Skeletal muscle cell (primary cell): Measurements from ENCODE around the gene HSD11B1.

ENCODE experiments used
- DNase-seq: peaks from one replicate; pipeline ENCODE4 v3.0.0-alpha.2; 2010; ENCODE audit warnings: low read depth
- H3K4me3 ChIP-seq: 2 replicates; pipeline ENCODE4 v1.5.1; 2011; ENCODE audit warnings: low read depth, mild to moderate bottlenecking, control low read depth, low read length, moderate library complexity

The HSD11B1 gene

GRCh38 chr1:209704584-209704983 is at the start of gene HSD11B1:
Gene HSD11B1, plus strand, starts transcription at chr1:209704846. Its CDS starts 97 bp downstream, at chr1:209704943.
- DNase-seq, result peak; percentile 56
- H3K4me3 ChIP-seq, result no peak within 1 kb of the TSS

DNA sequence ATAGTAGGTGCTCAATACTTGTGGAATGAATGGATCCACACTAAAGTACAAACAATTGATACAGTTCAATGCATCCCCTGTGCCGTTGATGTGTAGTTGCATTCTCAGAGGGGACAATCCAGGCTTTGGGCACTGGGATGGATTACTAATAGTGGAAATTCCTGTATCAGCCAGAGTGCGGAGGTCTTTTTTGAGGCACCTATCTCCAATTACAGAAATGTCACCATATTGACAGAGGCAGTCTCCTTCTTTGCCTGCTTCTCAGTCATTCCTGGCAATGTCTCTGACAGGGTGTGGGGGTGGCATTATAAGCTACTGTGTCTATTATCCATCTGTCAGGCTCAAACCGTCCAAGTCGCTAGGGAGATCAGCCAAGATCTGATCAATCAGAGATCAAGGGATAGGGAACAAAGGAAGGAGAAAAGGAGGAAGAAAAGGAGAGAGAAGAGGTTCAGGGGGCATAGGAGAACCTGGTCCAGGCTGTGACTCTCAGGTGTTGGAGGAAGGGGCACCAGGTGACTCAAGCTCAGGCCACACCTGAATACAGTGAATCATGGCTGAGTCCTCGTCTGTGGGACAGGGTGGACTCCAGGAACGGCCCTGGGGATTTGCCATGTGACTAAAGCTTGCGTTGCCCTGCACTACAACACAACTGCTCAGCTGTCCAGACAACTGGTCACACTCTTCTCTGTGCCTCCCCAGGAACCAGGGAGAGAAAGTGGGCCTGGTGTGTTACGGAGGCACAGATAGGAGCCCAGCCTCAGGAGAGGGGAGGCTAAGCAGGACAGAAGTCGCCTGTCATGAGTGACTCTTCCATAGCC is 49.0 kb upstream of the HSD11B1 start:
- no peak for DNase-seq
- H3K4me3 ChIP-seq, result no peak overlapping the region

GRCh38 chr1:209657140-209657879 is 47.3 kb upstream of the HSD11B1 start:
- no peak overlapping the region for H3K4me3 ChIP-seq
- no peak for DNase-seq

DNA sequence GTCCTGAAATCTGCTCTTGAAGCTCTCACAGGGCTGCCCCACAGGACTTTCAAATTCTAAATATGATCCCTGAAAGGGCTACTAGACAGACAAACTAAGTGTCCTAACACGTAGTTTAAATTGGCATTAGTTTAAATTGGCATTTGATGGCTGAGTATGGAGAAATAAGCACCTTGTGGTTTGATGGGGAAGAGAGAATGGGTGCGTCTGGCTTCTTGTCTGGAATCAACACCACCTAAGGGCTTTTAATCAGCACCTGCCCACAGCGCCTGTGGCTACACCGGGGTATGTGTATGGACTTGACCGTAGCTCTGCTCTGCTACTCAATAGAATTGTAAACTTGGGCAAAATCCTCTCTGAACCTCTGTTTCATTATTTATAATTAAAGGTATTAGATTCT is 46.7 kb upstream of the HSD11B1 start:
- no peak for DNase-seq

DNA sequence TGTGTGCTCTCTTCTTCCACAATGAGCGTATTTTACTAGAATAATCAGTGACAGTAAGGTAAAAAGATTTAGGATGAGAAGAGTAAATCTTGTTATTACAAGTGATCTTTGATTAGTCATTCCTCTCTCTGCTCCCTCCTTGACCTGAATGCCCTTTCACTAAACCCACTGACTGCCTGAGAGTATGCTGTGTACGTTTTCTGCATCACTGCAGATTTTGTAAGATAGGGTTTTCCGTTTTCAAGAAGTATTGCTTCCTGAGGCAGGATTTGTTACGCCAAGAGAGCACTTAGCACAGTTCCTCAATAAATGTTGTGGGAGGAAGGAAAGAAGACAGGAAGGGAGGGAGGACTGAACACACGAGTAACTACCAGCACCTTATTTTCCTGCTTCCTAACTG is 44.7 kb upstream of the HSD11B1 start:
- no peak for DNase-seq
- H3K4me3 ChIP-seq, result no peak overlapping the region

More for the DNA sequence above, 46.7 kb upstream of the HSD11B1 start:
- H3K4me3 ChIP-seq, result no peak overlapping the region

DNA sequence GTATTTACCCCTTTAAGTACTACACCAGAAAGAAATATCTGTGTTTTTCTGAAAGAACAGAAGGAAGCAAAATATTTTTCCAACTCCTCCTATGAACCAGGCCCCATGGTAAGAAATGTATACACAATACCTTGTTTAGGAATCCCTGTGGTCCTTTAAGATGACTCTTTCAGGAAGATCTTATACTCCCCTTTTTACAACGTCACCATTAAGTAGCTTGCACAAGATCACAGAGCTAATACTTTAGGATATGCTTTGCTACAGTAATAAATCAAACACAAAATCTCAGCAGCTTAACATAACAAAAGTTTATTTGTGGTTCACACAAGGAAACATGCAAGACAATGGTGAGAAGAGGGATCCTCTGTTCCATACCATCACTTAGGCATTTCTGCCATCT is 43.6 kb upstream of the HSD11B1 start:
- H3K4me3 ChIP-seq, result no peak overlapping the region
- no peak for DNase-seq

DNA sequence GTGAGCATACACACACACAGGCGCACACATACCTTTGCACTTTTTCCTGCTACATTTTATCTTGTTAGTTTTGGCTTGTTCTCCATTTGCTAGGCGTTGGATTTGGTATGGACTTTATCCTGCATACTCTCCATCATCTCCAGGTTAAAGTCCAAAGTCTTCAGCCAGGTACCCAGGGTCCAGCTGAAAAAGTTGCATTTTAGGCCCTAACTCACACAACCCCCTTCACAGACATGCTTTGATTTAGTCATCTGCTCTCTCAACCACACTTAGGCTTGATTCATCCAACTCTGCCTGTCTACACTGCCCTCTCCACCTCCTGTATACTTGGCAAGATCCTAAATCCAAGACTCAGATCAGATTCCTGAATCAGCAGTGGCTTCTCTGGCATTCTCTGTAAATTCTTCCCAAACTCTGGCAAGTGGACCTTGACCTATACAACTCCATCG is 41.7 kb upstream of the HSD11B1 start:
- no peak overlapping the region for H3K4me3 ChIP-seq
- DNase-seq, result no peak

DNA sequence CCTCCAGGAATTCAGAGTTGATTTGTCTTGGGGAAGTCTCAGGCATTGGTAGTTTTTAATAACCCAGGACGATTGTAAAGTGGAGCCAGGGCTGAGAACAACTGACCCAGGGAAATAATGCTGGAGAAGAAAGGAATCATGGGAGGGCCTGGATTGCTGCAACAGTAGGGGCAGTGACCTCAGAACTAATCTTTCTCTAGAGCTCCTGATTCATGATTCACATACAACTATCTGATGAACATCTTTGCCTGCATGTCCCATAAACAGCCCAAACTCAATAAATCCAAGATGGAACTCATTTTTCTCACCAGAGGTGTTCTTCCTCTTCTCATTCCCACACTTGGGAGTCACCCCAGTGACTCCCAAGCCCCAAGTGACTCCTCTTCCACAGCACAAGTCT is 37.5 kb upstream of the HSD11B1 start:
- DNase-seq, result no peak
- no peak overlapping the region for H3K4me3 ChIP-seq

DNA sequence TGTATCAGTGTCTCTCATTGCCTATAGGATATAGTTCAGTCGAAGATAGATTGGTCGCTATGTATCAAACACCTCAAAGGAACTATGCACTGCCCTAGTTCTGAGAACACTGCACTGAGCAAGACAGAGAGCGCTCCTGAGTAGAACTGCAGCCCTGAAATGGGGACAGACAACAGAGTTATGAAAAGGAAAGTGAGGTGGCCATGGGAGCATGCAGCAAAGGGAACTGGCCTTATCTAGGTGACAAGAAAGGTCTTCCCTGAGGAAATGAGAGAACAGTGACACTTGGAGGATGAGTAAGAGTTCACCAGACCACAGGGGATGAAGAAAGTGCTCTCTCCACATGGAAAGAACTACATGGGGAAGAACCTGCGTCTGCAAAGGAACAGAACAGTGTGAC is 36.9 kb upstream of the HSD11B1 start:
- no peak overlapping the region for H3K4me3 ChIP-seq
- DNase-seq, result no peak

GRCh38 chr1:209670441-209671082 is 34.1 kb upstream of the HSD11B1 start:
- no peak overlapping the region for H3K4me3 ChIP-seq
- no peak for DNase-seq

DNA sequence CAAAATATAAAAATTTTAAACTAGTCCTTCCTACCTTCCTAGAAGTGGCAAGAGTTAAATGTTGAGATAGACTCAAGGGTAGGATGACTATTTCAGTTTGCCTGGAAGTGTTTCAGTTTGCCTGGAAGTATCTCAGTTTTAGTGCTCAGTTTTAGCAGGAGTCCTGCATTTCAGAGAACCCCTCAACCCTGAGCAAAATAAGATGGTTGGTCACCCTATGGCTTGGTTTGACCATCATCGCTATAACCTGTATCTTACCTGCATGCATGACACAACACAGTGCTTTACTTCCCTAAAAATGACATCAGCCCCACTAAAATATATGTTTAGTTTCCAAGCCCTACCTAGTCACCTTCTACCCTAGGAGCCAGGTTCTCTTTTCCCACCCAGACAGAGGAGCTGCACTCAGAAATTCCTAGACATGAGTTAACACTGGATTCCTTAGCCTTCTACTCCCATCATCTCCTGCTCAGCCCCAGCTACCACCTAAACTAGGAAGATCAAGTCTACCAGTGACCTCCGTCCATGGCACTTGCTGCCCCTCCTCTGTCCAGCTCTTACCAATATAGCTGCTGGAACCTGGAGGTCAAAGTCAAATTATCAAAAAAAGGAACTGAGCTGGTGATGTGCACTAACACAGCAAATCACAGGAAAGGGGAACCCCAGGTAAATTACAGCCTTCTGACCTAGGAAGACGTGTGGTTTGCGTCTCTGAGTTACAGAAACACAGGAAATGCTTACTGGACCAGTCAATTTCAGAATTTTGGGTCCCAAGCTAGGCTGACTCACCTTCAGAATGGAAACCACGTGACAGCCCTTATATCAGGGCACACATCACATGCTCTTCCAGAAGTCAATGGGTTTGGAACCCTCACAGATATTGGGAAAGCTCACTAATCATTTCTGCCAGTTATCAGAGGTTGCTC is 31.7 kb upstream of the HSD11B1 start:
- DNase-seq, result no peak
- no peak overlapping the region for H3K4me3 ChIP-seq

- no peak overlapping the region for H3K4me3 ChIP-seq
- DNase-seq, result no peak
Observed at GRCh38 chr1:209673631-209674417, 30.8 kb upstream of the HSD11B1 start.

GRCh38 chr1:209674957-209675564 is 29.6 kb upstream of the HSD11B1 start, which contains the start of gene G0S2:
Gene G0S2, plus strand, starts transcription at chr1:209675412. Its CDS starts 273 bp downstream, at chr1:209675685.
- no peak for DNase-seq

DNA sequence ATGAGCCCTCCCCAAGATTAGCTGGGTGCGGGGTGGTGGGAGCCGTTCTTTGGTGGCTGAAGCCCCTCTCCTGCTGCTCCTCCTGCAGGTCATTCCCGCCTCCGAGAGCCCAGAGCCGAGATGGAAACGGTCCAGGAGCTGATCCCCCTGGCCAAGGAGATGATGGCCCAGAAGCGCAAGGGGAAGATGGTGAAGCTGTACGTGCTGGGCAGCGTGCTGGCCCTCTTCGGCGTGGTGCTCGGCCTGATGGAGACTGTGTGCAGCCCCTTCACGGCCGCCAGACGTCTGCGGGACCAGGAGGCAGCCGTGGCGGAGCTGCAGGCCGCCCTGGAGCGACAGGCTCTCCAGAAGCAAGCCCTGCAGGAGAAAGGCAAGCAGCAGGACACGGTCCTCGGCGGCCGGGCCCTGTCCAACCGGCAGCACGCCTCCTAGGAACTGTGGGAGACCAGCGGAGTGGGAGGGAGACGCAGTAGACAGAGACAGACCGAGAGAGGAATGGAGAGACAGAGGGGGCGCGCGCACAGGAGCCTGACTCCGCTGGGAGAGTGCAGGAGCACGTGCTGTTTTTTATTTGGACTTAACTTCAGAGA is 29.0 kb upstream of the HSD11B1 start:
- DNase-seq, result no peak
- H3K4me3 ChIP-seq, result peak overlapping the region; percentile 51

More at GRCh38 chr1:209674957-209675564, 29.6 kb upstream of the HSD11B1 start, which contains the start of gene G0S2:
- peak within 1 kb of the TSS; percentile 51 for H3K4me3 ChIP-seq

DNA sequence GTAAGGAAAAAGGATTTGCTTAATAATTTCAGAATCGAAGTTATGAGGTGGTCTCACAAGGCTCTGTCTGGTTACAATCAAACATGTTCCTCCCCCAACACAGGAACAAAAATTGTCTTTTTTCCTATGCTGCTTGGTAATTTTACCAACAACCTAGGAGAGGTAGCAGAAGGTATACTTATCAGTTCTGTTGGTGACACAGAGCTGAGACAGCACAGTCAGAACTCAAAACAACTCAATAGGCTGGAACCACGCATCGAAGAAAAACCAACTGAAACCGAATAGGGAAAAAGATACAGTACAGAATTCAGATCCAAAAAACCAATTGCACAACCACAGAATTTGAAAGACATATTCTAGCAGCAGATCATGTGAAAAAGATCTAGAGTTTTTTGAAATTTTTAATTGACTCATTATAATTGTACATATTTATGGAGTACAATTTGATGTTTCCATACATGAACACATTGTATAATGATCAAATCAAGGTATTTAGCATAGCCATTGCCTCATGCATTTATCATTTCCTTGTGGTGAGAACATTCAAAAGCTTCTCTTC is 25.6 kb upstream of the HSD11B1 start:
- no peak overlapping the region for H3K4me3 ChIP-seq
- no peak for DNase-seq

DNA sequence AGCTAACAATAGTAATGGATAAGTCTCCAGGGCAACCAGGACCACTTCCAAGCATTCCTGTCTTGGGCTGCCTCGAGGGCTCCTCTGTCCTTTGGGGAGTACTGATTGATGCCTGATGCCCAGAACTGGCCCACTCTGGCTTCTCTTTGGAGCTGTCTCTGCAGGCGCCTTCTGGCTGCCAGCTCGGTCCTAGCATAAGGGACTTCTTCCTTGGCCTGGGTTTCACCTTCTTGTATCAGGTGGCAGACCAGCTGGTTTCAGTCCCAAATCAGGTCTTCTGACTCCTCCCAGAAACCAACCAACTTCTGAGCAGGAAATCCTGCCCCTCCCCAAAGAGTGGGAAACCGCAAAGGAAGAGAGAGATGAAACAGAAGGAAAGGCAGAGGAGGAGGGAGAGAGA is 18.8 kb upstream of the HSD11B1 start:
- H3K4me3 ChIP-seq, result no peak overlapping the region
- no peak for DNase-seq

DNA sequence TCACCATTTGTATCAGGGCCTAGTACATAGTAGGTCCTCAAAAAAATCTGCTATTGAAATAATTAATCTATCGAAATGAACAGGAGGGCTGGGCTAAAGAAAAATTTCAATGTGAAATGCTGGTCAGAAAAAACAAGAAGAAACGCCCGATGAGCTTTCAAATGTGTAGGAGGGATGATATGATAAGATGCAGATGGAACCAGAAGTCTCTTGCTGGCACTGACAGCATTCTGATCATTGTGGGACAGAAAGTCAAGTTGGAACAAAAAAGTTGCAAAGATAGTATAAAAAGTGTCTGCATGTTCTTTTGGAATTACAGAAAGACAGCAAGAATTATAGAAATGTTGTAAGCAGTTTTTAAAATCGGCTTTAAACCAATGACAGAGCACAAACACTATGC is 18.3 kb upstream of the HSD11B1 start:
- DNase-seq, result no peak
- no peak overlapping the region for H3K4me3 ChIP-seq
